Stimulated activated CD8-positive, alpha-beta memory T cell treated with anti-CD3 and anti-CD28 coated beads, Interleukin-7, amount 100 ng/mL, for 48 hours (primary cell): ENCODE data around the gene LGI4.

Source experiments
- DNase-seq, 2 donors: peaks; one replicate each; pipeline ENCODE4 v3.0.0-alpha.2; 2020; ENCODE audit warnings: low read depth in 1 of 2; ENCODE audit errors: extremely low read depth in 1 of 2

Gene LGI4

GRCh38 chr19:35124098-35125060 lies 10.5 kb downstream of the LGI4 start:
- DNase-seq: peak; percentile 74 to 80

DNA sequence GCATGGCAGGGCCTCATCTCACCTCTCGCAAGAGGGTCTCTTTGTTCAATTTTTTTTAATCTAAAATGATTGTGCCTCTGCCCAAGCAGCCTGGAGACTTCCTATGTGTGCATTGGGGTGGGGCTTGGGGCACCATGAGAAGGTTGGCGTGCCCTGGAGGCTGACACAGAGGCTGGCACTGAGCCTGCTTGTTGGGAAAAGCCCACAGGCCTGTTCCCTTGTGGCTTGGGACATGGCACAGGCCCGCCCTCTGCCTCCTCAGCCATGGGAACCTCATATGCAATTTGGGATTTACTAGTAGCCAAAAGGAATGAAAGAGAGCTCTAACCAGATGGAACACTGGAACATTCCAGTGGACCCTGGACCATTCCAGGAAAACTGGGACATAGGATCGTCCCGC lies 11.3 kb downstream of the LGI4 start:
- DNase-seq: no peak

- DNase-seq: no peak
Observed at GRCh38 chr19:35122687-35123551, 11.9 kb downstream of the LGI4 start.

GRCh38 chr19:35120898-35121297 lies 14.0 kb downstream of the LGI4 start:
- no peak for DNase-seq

GRCh38 chr19:35120492-35120891 lies 14.4 kb downstream of the LGI4 start:
- DNase-seq: no peak

DNA sequence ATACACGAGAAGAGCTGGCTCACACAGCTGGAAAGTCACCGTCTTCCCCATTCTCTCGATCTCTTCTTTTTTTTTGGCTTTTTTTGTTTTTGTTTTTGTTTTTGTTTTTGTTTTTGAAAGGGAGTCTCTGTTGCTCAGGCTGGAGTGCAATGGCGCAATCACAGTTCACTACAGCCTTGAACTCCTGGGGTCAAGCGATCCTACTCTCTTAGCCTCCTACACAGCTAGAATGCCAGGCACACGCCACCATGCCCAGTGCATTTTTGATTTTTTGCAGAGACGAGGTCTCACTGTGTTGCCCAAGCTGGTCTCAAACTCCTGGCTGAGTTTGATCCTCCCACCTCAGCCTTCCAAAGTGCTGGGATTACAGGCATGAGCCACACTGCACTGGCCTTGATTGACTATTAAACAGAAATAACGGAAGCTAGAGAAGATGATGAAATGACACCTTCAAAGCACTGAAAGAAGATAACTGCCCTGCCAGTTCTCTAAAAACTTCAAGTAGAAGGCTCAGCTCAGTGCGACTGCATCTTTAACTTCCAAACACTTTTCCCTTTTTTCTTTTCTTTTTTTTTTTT lies 15.2 kb downstream of the LGI4 start:
- no peak for DNase-seq

GRCh38 chr19:35119091-35119490 lies 15.8 kb downstream of the LGI4 start:
- DNase-seq: no peak

- no peak for DNase-seq
Observed at GRCh38 chr19:35118268-35119020, 16.4 kb downstream of the LGI4 start.

- no peak for DNase-seq
Observed at GRCh38 chr19:35117799-35118198, 17.1 kb downstream of the LGI4 start.

DNA sequence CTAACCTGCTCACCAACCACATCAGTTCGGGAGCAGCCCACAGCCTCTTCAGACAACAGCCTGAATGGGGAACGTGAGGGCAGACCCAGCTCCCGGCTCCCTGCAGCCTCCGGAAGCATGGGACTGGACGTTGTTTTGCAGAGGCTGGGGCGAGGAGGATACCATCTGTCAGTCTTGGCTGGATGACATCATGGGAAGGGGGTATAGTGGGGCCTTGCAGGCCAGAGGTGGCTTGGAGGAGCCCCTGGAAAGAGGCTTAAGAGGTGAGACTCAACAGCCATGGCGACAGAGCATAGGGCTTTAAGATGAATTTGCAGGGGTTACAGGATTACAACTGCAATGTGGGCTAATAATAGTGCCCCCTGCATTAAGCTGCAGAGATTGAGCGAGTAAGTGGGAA lies 17.7 kb downstream of the LGI4 start:
- no peak for DNase-seq

DNA sequence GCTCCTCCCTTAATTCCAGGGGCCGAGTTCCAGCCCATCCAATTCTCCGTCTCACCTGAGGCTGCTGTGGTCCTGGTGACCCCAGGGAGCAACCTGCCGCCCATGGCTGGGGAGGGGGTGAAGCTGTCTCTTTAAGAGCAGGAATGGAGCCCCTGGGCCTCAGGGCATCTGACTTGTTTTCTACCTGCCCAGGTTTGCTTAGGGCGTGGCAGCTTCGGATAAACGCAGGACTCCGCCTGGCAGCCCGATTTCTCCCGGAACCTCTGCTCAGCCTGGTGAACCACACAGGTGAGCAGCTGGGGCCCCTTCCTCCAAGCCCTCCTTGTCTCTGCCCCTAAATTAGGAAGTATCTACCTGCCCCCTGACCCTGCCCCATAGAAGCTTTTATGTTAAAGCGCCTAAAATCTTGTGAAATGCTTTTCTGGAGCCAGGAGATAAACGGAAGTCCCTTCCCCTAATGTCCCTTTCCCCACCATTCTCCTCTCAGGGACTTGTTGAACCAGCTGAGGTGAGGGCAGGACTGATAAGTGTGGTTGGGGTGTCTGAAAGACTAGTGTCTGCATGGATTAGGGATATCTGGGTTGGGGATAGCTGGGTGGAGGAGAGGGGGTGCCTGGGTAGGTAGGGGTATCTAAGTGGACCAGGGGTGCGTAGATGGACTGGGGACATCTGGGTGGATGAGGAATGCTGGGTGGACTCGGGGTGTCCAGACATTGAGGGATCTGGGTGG lies 18.6 kb downstream of the LGI4 start:
- no peak for DNase-seq

DNA sequence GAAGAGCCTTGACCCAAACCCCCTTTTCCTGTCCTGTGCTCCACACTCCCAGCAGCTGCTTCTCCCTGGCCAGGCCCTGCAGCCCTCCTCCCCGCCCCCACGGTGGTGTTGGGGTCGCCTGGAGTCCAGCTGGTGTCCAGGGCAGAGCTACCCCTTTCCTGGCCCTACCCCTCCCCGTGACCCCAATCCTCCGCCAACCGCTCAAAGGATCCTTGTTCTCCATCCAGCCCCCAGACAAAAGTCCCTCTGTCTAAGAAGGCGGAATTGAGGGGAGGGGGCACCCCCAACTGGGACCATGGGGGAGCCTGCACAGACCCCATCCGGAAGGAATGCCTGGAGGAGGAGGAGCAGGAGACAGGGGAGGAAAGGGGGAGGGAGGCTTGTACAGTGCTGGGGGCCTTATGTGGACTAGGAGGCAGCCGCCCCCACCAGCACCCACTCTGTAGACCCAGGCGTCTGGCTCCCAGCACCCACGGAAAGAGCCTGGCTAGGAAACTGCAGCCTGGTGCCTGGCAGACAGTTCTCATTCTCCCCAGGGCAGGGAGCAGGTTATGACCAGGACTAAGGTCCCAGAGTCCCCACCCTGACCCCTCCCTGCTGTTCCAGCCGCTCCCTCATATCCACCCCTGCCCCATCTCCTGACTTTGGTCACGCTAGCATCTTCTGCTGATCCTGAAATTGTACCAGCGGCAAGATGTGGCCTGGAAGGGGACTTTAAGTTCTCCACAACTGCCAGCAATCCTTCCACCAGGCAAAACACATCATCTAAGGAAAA lies 19.5 kb downstream of the LGI4 start, which contains the start of gene FXYD3:
Gene FXYD3, plus strand, starts transcription at position 647 of the 775 bp plus-strand sequence. CDS start 3,554 bp downstream, outside the sequence.
- no peak for DNase-seq

GRCh38 chr19:35114353-35115176 lies 20.3 kb downstream of the LGI4 start:
- DNase-seq: peak in 1 of 2 donors; percentile 51

DNA sequence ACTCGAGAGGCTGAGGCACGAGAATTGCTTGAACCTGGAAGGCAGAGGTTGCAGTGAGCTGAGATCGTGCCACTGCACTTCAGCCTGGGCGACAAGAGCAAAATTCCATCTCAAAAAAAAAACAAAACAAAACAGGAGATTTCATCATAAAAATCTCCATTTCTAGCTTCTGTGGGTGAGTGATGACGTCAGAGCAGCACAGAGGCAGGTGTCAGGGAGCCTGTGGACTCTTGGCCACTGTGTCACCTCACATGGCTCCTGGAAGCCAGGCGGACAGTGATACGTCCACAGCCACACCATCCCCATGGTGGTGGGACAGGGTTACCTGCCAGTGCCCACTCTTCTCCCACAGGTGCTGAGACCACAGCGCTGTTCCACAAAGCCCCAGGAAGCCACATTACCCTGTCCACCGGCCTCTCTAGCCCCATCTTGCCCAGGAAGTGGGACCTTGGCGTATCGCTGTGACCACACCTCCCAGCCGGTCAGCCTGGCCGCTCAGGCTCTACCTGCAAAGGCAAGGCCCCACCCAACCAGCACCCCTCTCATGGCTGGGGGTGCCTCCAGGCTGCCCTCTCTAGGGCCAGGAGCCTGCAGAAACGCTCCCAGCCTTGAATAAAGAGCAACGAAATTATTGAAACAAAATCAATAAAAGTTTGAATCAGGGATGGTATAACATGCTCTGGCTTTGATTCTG lies 21.7 kb downstream of the LGI4 start:
- no peak for DNase-seq

GRCh38 chr19:35110974-35111373 lies 23.9 kb downstream of the LGI4 start:
- no peak for DNase-seq

DNA sequence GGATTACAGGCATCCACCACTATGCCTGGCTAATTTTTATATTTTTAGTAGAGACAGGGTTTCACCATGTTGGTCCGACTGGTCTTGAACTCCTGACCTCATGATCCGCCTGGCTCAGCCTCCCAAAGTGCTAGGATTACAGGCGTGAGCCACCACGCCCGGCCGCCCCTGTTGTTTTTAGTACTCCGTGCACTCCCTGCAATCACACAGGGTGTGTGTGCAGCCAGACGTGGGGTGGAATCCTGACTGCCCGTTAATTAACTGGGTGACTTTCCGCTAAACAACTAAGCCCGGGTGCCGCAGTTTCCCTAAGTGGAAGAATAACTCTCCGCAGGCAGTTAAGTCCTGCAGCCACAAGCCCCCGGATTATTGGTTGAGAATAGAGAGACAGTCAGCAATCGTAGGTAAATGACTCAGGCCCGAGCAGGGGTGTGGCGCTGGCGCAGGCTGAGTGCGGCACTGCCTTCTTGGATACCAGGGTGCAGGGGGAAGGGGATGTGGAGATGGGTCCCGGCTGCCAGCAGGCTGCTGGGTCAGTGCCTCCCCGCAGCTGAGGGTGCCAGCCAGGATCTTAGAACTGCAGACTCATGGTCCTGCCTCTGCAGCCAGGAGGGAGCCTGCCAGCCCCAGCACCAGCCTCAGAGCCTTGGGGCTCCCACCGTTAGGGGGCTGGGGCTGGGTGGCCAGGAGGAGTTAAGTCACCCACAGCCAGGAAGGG lies 25.3 kb downstream of the LGI4 start:
- DNase-seq: no peak

GRCh38 chr19:35108730-35109129 lies 26.1 kb downstream of the LGI4 start:
- no peak for DNase-seq
